Activated CD4-positive, alpha-beta T cell treated with anti-CD3 and anti-CD28 coated beads, Interleukin-2, amount 50 U/mL, for 48 hours (primary cell): ENCODE measurements around the gene MRPL23.

Source experiments
- DNase-seq, 2 experiments: peaks; one replicate each; pipeline ENCODE4 v3.0.0-alpha.2; 2020

Gene MRPL23

GRCh38 chr11:1998290-1998689, 51.2 kb downstream of the MRPL23 start:
- no peak for DNase-seq

- no peak for DNase-seq
These were observed 51.7 kb downstream of the MRPL23 start for GRCh38 chr11:1998861-1999260.

GRCh38 chr11:2002042-2002776, 55.1 kb downstream of the MRPL23 start:
- no peak for DNase-seq

GRCh38 chr11:2002807-2003206, 55.7 kb downstream of the MRPL23 start:
- no peak for DNase-seq

- no peak for DNase-seq
These were observed 57.3 kb downstream of the MRPL23 start for GRCh38 chr11:2004466-2004865.
